Transverse colon (tissue), 4 donors: ENCODE results near the gene SERPINH1.

Experiments
- EP300 ChIP-seq: sonication (generic); formaldehyde crosslinking; IDR thresholded peaks from one replicate; pipeline ENCODE4 v1.6.1; 2017; ENCODE audit warnings: antibody characterized with exemption, low read depth
- POLR2A ChIP-seq: fragments of 450-650 bp; IDR thresholded peaks from one replicate; pipeline ENCODE4 v1.6.1; 2016; ENCODE audit warnings: antibody characterized with exemption, mild to moderate bottlenecking, moderate library complexity
- POLR2AphosphoS5 ChIP-seq, 3 donors: sonication (generic); formaldehyde crosslinking; IDR thresholded peaks; one replicate each; pipeline ENCODE4 v1.6.1; 2016; ENCODE audit warnings: antibody characterized with exemption in 3 of 3
- TF ChIP-seq, protein P1 (sequence below), 5 experiments: fragments of 200-600 bp in 3 of 5; fragments of 450-650 bp in 2 of 5; sonication (generic) in 3 of 5; IDR thresholded peaks; 1 replicate in 2 of 5; 2 replicates in 3 of 5; pipeline ENCODE4 v1.5.1; 2016 to 2017; ENCODE audit warnings: antibody characterized with exemption in 5 of 5, inconsistent platforms in 3 of 5, mild to moderate bottlenecking in 2 of 5, moderate library complexity in 1 of 5

DNA sequence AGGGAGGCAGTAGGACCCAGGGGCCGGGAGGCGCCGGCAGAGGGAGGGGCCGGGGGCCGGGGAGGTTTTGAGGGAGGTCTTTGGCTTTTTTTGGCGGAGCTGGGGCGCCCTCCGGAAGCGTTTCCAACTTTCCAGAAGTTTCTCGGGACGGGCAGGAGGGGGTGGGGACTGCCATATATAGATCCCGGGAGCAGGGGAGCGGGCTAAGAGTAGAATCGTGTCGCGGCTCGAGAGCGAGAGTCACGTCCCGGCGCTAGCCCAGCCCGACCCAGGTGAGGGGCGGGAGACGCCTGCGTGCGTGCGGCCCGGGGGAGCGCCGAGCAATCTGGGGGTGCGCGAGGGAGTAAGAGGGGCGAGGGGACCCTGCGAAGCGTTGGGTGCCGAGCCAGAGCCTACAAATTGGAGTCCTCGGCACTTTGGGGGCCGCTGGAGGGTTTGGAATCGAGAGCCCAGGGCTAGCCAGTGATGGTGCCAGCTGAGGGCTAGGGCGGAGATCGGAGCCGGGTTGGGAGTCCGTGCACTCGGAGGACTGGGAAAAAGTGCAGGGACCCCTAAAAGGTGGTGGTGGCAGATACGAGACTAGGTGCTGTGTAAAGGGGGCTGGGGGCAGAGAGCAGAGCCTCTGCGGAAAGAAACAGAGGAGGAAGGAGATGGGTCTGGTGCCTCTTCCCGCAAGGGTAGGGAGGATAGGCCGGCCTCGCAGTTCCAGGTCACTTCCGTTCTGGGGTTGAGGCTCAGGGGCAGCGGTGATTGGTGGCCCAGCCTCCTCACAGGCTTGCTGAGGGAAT is at the start of gene SERPINH1:
- peak; percentile 94 for TF ChIP-seq POLR2A
- peak; percentile 85 to 95 (median 93) for TF ChIP-seq POLR2AphosphoS5 (IDR thresholded peaks at IDR 0.05)
- TF ChIP-seq, protein P1, sequence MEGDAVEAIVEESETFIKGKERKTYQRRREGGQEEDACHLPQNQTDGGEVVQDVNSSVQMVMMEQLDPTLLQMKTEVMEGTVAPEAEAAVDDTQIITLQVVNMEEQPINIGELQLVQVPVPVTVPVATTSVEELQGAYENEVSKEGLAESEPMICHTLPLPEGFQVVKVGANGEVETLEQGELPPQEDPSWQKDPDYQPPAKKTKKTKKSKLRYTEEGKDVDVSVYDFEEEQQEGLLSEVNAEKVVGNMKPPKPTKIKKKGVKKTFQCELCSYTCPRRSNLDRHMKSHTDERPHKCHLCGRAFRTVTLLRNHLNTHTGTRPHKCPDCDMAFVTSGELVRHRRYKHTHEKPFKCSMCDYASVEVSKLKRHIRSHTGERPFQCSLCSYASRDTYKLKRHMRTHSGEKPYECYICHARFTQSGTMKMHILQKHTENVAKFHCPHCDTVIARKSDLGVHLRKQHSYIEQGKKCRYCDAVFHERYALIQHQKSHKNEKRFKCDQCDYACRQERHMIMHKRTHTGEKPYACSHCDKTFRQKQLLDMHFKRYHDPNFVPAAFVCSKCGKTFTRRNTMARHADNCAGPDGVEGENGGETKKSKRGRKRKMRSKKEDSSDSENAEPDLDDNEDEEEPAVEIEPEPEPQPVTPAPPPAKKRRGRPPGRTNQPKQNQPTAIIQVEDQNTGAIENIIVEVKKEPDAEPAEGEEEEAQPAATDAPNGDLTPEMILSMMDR (IDR thresholded peaks at IDR 0.05) = no peak
- TF ChIP-seq EP300 = no peak
